ENCODE results near the gene G0S2. TPM values are rescaled to one million over a fixed set of nuclear protein-coding genes. Genes with fewer than 3 reads are reported as not detected.

The G0S2 gene
- total RNA-seq, 1 donor from 2014 or later, result 187 TPM

DNA sequence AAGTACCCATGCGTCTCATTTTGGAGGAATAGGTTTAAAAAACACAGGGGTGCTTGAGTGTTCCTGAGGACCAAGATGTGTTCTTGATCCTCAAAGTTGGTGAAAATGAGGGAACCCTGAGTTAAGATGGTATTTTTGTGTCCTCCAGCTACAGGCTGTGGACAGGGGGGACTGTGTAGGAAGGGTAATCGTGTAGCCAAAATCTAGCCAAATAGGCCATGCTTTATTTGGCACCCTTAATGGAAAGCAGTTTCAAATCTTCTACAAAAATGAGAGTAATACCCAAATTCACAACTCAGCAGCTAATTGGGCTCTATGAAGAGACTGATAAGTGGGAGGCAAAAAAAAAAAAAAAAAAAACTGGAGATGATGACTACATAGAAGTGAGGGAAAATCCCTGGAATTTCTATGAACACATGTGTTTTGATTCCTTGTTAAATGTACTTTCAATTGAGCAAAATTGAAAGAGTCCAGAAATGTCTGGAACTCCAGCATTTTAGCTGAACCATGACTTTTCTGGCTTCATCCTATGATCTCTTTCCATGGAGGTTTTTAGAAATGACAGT, 29.9 kb downstream of the G0S2 start:
- Histone ChIP-seq H3K4me3 (no peak overlapping the region), H3K27me3 (no peaks in the 10 kb centered on the region)
- intact Hi-C loops (cut with DNase I), result loop anchor here (2.0 kb wide), 1 partner anchor 56 kb away; no protein-coding TSS in a partner anchor

DNA sequence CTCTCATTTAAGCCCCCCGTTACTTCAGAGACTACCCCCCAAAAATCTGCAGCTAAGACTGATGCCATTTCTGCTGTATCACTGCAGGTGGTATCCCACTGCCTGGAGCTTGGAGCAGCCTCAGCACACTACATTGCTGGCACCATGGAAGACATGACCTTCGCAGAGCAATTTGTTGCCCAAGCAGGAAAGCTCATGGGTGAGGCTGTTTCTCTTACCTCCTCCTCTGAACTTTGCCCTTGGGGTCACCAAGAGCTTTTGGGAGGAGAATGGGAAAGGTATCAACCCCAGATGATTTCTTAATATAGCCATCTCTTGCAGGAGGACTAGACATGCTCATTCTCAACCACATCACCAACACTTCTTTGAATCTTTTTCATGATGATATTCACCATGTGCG, 31.4 kb downstream of the G0S2 start:
- intact Hi-C loops (cut with DNase I), result no loop called here

More for the DNA sequence above, 29.9 kb downstream of the G0S2 start:
- Histone ChIP-seq H3K36me3 (no peaks in the 10 kb centered on the region), H3K27ac (peak overlapping the region; percentile 66), H3K9me3 (no peaks in the 10 kb centered on the region), H3K4me1 (no peaks in the 10 kb centered on the region)
- TF ChIP-seq POLR2AphosphoS5 (IDR thresholded peaks at IDR 0.05; ENCODE audit: insufficient read depth in 1 of 2, low read depth in 1 of 2) (no peak), CTCF (IDR thresholded peaks at IDR 0.05) (no peak), POLR2A (IDR thresholded peaks at IDR 0.05) (no peak)
- DNase-seq (ENCODE audit: extremely low spot score in 2 of 2), result no peak

DNA sequence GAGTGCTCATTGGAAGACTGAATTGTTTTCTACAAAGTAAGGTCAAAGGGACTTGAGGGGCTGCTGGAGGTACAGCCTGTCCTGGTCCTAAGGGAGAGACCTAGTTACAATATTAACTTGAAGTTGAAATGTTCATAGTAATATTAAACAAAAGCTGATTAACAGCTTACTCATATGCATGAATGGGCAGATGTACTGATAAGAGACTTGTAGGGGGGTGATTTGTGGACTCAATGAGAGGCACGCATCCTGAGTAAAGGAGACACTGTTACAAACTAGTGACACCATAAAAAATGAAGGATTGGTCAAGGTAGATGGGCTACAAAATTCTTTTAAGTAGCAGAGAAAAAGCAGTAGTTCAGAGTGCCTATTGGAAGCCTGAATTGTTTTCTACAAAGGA, 32.1 kb downstream of the G0S2 start:
- intact Hi-C loops (cut with DNase I), result no loop called here

More for the DNA sequence above, 31.4 kb downstream of the G0S2 start:
- no peaks in the 10 kb centered on the region for H3K9me3 ChIP-seq
- no peak overlapping the region for H3K4me3 ChIP-seq
- no peaks in the 10 kb centered on the region for H3K27me3 ChIP-seq
- H3K27ac ChIP-seq, result no peak overlapping the region
- no peaks in the 10 kb centered on the region for H3K36me3 ChIP-seq
- no peaks in the 10 kb centered on the region for H3K4me1 ChIP-seq
- TF ChIP-seq POLR2AphosphoS5 (IDR thresholded peaks at IDR 0.05; ENCODE audit: insufficient read depth in 1 of 2, low read depth in 1 of 2) (no peak), POLR2A (IDR thresholded peaks at IDR 0.05) (no peak), CTCF (IDR thresholded peaks at IDR 0.05) (no peak)
- no peak for DNase-seq (ENCODE audit: extremely low spot score in 2 of 2)

GRCh38 chr1:209708297-209708696, 33.1 kb downstream of the G0S2 start:
- H3K4me1 ChIP-seq, result no peaks in the 10 kb centered on the region
- intact Hi-C loops (cut with DNase I), result no loop called here
- H3K9me3 ChIP-seq, result no peaks in the 10 kb centered on the region
- DNase-seq (ENCODE audit: extremely low spot score in 2 of 2), result no peak
- no peaks in the 10 kb centered on the region for H3K27me3 ChIP-seq
- TF ChIP-seq POLR2A (IDR thresholded peaks at IDR 0.05) (no peak), POLR2AphosphoS5 (IDR thresholded peaks at IDR 0.05; ENCODE audit: insufficient read depth in 1 of 2, low read depth in 1 of 2) (no peak), CTCF (IDR thresholded peaks at IDR 0.05) (no peak)
- H3K4me3 ChIP-seq, result no peak overlapping the region
- no peak overlapping the region for H3K27ac ChIP-seq
- no peaks in the 10 kb centered on the region for H3K36me3 ChIP-seq

More for the DNA sequence above, 32.1 kb downstream of the G0S2 start:
- Histone ChIP-seq H3K27ac (no peak overlapping the region), H3K36me3 (no peaks in the 10 kb centered on the region), H3K4me1 (no peaks in the 10 kb centered on the region), H3K9me3 (no peaks in the 10 kb centered on the region), H3K4me3 (no peak overlapping the region), H3K27me3 (no peaks in the 10 kb centered on the region)
- TF ChIP-seq POLR2AphosphoS5 (IDR thresholded peaks at IDR 0.05; ENCODE audit: insufficient read depth in 1 of 2, low read depth in 1 of 2), result no peak
- DNase-seq (ENCODE audit: extremely low spot score in 2 of 2), result no peak

DNA sequence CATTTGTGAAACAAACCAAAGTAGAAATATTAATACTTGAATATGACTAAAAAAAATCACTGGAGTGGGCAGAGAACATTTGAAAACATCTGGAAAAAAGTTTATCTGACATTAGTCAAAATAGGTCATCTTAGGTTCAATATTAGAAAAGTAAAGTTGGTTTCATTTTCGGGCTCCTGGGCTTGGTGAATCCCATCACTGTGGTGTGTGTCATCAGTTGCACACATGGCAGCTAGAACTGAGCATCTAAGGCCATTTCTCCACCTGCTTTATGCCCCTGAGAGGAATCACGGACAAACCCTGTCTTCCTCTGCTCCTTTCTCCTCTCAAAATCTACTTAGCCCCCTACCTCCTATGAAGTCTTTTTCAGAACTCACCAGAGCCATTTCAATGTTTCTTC, 34.9 kb downstream of the G0S2 start:
- DNase-seq (ENCODE audit: extremely low spot score in 2 of 2), result no peak
- TF ChIP-seq CTCF (IDR thresholded peaks at IDR 0.05), result no peak
- no peak for TF ChIP-seq POLR2A (IDR thresholded peaks at IDR 0.05)
- no peak for TF ChIP-seq POLR2AphosphoS5 (IDR thresholded peaks at IDR 0.05; ENCODE audit: insufficient read depth in 1 of 2, low read depth in 1 of 2)
- H3K4me1 ChIP-seq, result no peaks in the 10 kb centered on the region
- no peak overlapping the region for H3K27ac ChIP-seq
- intact Hi-C loops (cut with DNase I), result no loop called here
- no peaks in the 10 kb centered on the region for H3K36me3 ChIP-seq
- H3K4me3 ChIP-seq, result no peak overlapping the region
- no peaks in the 10 kb centered on the region for H3K9me3 ChIP-seq
- H3K27me3 ChIP-seq, result no peaks in the 10 kb centered on the region
